HCT116 (cell line): ENCODE measurements around the gene BSN.

Experiments
- CBX3 ChIP-seq: IDR thresholded peaks from 2 replicates; pipeline ENCODE4 v1.6.1; 2012; ENCODE audit warnings: low read depth
- CEBPB ChIP-seq: IDR thresholded peaks from 2 replicates; pipeline ENCODE4 v1.6.1; 2012; ENCODE audit warnings: low read depth
- POLR2A ChIP-seq: IDR thresholded peaks from 2 replicates; pipeline ENCODE4 v1.7.0; 2011; ENCODE audit warnings: borderline replicate concordance; ENCODE audit not compliant: insufficient read depth, insufficient read length; ENCODE audit errors: extremely low read depth
- POLR2AphosphoS5 ChIP-seq: IDR thresholded peaks from 2 replicates; pipeline ENCODE4 v1.6.1; 2011; ENCODE audit warnings: mild to moderate bottlenecking, low read depth, low read length, moderate library complexity
- ZNF274 ChIP-seq: fragments of 200-500 bp; sonication (Bioruptor generic); IDR thresholded peaks from 2 replicates; pipeline ENCODE4 v1.6.1; 2014; ENCODE audit warnings: mild to moderate bottlenecking, low read depth, low read length, inconsistent platforms
- TF ChIP-seq, protein P1 (sequence below), 3 experiments: fragments of 200-600 bp in 1 of 3; sonication (generic) in 1 of 3; IDR thresholded peaks in 2 of 3; conservative IDR thresholded peaks in 1 of 3; 2 replicates each; pipeline ENCODE4 v1.5.1; 2012 to 2017; ENCODE audit warnings: low read depth in 2 of 3, low read length in 2 of 3, antibody characterized with exemption in 1 of 3, borderline replicate concordance in 1 of 3, control low read depth in 1 of 3, mild to moderate bottlenecking in 1 of 3, mixed read lengths in 1 of 3, mixed run types in 1 of 3, moderate library complexity in 1 of 3; ENCODE audit not compliant: insufficient read depth in 1 of 3
- TF ChIP-seq, protein P2 (sequence below): IDR thresholded peaks from 2 replicates; pipeline ENCODE4 v1.6.1; 2012; ENCODE audit warnings: low read depth
- TF ChIP-seq, protein P3 (sequence below): IDR thresholded peaks from 2 replicates; pipeline ENCODE4 v1.6.1; 2012

DNA sequence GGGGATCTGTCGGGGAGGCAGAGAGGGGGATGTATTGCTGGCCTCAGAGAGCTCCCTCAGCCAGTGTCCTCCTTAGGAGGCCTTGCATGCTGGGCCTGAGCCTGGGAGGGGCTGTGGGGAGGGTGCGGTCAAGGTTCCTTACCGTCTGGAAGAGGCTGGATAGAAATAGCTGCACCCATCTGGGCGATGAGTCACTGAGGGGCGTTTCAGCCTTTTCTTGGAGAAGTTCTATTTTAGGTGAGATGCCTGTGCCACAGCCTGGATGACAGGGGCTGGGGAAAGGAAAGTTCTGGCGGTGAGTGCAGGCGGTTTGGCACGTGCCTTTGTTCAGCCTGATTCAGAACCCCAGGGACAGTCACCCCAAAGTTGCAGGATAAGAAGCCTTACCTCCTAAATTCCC, 84.2 kb downstream of the BSN start:
- TF ChIP-seq, protein P1, sequence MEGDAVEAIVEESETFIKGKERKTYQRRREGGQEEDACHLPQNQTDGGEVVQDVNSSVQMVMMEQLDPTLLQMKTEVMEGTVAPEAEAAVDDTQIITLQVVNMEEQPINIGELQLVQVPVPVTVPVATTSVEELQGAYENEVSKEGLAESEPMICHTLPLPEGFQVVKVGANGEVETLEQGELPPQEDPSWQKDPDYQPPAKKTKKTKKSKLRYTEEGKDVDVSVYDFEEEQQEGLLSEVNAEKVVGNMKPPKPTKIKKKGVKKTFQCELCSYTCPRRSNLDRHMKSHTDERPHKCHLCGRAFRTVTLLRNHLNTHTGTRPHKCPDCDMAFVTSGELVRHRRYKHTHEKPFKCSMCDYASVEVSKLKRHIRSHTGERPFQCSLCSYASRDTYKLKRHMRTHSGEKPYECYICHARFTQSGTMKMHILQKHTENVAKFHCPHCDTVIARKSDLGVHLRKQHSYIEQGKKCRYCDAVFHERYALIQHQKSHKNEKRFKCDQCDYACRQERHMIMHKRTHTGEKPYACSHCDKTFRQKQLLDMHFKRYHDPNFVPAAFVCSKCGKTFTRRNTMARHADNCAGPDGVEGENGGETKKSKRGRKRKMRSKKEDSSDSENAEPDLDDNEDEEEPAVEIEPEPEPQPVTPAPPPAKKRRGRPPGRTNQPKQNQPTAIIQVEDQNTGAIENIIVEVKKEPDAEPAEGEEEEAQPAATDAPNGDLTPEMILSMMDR (IDR thresholded peaks at IDR 0.05 in 2 of 3, conservative IDR thresholded peaks at IDR 0.05 in 1 of 3; ENCODE audit: borderline replicate concordance in 1 of 3, insufficient read depth in 1 of 3, low read depth in 2 of 3, low read length in 2 of 3): no peak
- TF ChIP-seq ZNF274 (no peak), CBX3 (peak; percentile 49; the same call in 1 of the 2 replicates), POLR2AphosphoS5 (no peak), CEBPB (no peak), POLR2A (no peak)
- TF ChIP-seq, protein P2, sequence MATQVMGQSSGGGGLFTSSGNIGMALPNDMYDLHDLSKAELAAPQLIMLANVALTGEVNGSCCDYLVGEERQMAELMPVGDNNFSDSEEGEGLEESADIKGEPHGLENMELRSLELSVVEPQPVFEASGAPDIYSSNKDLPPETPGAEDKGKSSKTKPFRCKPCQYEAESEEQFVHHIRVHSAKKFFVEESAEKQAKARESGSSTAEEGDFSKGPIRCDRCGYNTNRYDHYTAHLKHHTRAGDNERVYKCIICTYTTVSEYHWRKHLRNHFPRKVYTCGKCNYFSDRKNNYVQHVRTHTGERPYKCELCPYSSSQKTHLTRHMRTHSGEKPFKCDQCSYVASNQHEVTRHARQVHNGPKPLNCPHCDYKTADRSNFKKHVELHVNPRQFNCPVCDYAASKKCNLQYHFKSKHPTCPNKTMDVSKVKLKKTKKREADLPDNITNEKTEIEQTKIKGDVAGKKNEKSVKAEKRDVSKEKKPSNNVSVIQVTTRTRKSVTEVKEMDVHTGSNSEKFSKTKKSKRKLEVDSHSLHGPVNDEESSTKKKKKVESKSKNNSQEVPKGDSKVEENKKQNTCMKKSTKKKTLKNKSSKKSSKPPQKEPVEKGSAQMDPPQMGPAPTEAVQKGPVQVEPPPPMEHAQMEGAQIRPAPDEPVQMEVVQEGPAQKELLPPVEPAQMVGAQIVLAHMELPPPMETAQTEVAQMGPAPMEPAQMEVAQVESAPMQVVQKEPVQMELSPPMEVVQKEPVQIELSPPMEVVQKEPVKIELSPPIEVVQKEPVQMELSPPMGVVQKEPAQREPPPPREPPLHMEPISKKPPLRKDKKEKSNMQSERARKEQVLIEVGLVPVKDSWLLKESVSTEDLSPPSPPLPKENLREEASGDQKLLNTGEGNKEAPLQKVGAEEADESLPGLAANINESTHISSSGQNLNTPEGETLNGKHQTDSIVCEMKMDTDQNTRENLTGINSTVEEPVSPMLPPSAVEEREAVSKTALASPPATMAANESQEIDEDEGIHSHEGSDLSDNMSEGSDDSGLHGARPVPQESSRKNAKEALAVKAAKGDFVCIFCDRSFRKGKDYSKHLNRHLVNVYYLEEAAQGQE: no peak
- TF ChIP-seq, protein P3, sequence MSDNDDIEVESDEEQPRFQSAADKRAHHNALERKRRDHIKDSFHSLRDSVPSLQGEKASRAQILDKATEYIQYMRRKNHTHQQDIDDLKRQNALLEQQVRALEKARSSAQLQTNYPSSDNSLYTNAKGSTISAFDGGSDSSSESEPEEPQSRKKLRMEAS: no peak; the same call in 1 of the 2 replicates
